ENCODE results near the gene HAGHL. TPM values are rescaled to one million over a fixed set of nuclear protein-coding genes. Genes with fewer than 3 reads are reported as not detected.
"Not testable (repeated sequence)": the region's sequence is repeated elsewhere in the genome, so short reads cannot be mapped to it uniquely, and the experiment has no call there.

Gene HAGHL
- total RNA-seq, 1 experiment from 2014 or later = 6.8 TPM

- no peak overlapping the region for H3K4me3 Mint-ChIP-seq (ENCODE audit: unreplicated experiment)
- no peak overlapping the region for H3K27ac Mint-ChIP-seq (ENCODE audit: unreplicated experiment)
- H3K27me3 ChIP-seq (replicated peaks; ENCODE audit: control insufficient read depth, insufficient read depth, low read length) = no peaks in the 10 kb centered on the region
- BruUV-seq (replicated peaks) = no TSS peak
- H3K4me1 Mint-ChIP-seq (ENCODE audit: low read depth, unreplicated experiment) = no peaks in the 10 kb centered on the region
- 0 out of 2 replicates have a peak, but pooled peaks cover 3% of the 10 kb centered on the region for H3K4me1 ChIP-seq
- DNase-seq = no peak
- no peaks in the 10 kb centered on the region for H3K36me3 Mint-ChIP-seq (ENCODE audit: insufficient read depth, unreplicated experiment)
- no peak overlapping the region for H3K4me3 ChIP-seq (ENCODE audit: low read depth, low read length)
- no peaks in the 10 kb centered on the region for H3K36me3 ChIP-seq (ENCODE audit: control insufficient read depth, insufficient read depth, low read length)
- H3K27me3 Mint-ChIP-seq (ENCODE audit: insufficient read depth, unreplicated experiment) = no peaks in the 10 kb centered on the region
- POLR2A ChIA-PET = no interaction called here
- no peaks in the 10 kb centered on the region for H3K9me3 ChIP-seq
- no peak for TF ChIP-seq CTCF (IDR thresholded peaks at IDR 0.05; ENCODE audit: insufficient read depth in 1 of 2, low read depth in 1 of 2, low read length in 1 of 2, severe bottlenecking in 1 of 2, unreplicated experiment in 1 of 2)
- CTCF ChIA-PET = no interaction called here
- intact Hi-C loops (cut with micrococcal nuclease; ENCODE audit: unreplicated experiment) = no loop called here
- no peaks in the 10 kb centered on the region for H3K9me3 Mint-ChIP-seq (ENCODE audit: unreplicated experiment)
Measured at GRCh38 chr16:772959-773358, 46.1 kb downstream of the HAGHL start.

GRCh38 chr16:774086-775001 lies 47.4 kb downstream of the HAGHL start:
- no TSS peak for BruUV-seq (replicated peaks)
- no peak overlapping the region for H3K4me3 ChIP-seq (ENCODE audit: low read depth, low read length)
- no peaks in the 10 kb centered on the region for H3K9me3 ChIP-seq
- no peak for TF ChIP-seq CTCF (IDR thresholded peaks at IDR 0.05; ENCODE audit: insufficient read depth in 1 of 2, low read depth in 1 of 2, low read length in 1 of 2, severe bottlenecking in 1 of 2, unreplicated experiment in 1 of 2)
- H3K4me1 Mint-ChIP-seq (ENCODE audit: low read depth, unreplicated experiment) = no peaks in the 10 kb centered on the region
- no peaks in the 10 kb centered on the region for H3K36me3 ChIP-seq (ENCODE audit: control insufficient read depth, insufficient read depth, low read length)
- no peaks in the 10 kb centered on the region for H3K27me3 Mint-ChIP-seq (ENCODE audit: insufficient read depth, unreplicated experiment)
- no peaks in the 10 kb centered on the region for H3K9me3 Mint-ChIP-seq (ENCODE audit: unreplicated experiment)
- H3K27me3 ChIP-seq (replicated peaks; ENCODE audit: control insufficient read depth, insufficient read depth, low read length) = no peaks in the 10 kb centered on the region
- intact Hi-C loops (cut with micrococcal nuclease; ENCODE audit: unreplicated experiment) = no loop called here
- no peaks in the 10 kb centered on the region for H3K36me3 Mint-ChIP-seq (ENCODE audit: insufficient read depth, unreplicated experiment)
- no peak overlapping the region for H3K4me3 Mint-ChIP-seq (ENCODE audit: unreplicated experiment)
- H3K4me1 ChIP-seq = 0 out of 2 replicates have a peak, but pooled peaks cover 3% of the 10 kb centered on the region
- POLR2A ChIA-PET = no interaction called here
- DNase-seq = no peak
- CTCF ChIA-PET = no interaction called here
- H3K27ac Mint-ChIP-seq (ENCODE audit: unreplicated experiment) = no peak overlapping the region

GRCh38 chr16:775236-775796 lies 48.4 kb downstream of the HAGHL start:
- Histone ChIP-seq H3K4me1 (0 out of 2 replicates have a peak, but pooled peaks cover 3% of the 10 kb centered on the region), H3K9me3 (no peaks in the 10 kb centered on the region), H3K36me3 (ENCODE audit: control insufficient read depth, insufficient read depth, low read length) (no peaks in the 10 kb centered on the region), H3K27me3 (replicated peaks; ENCODE audit: control insufficient read depth, insufficient read depth, low read length) (no peaks in the 10 kb centered on the region), H3K4me3 (ENCODE audit: low read depth, low read length) (no peak overlapping the region)
- no peaks in the 10 kb centered on the region for H3K27me3 Mint-ChIP-seq (ENCODE audit: insufficient read depth, unreplicated experiment)
- H3K4me1 Mint-ChIP-seq (ENCODE audit: low read depth, unreplicated experiment) = no peaks in the 10 kb centered on the region
- no TSS peak for BruUV-seq (replicated peaks)
- H3K4me3 Mint-ChIP-seq (ENCODE audit: unreplicated experiment) = no peak overlapping the region
- H3K9me3 Mint-ChIP-seq (ENCODE audit: unreplicated experiment) = no peaks in the 10 kb centered on the region
- H3K27ac Mint-ChIP-seq (ENCODE audit: unreplicated experiment) = no peak overlapping the region
- DNase-seq = no peak
- H3K36me3 Mint-ChIP-seq (ENCODE audit: insufficient read depth, unreplicated experiment) = no peaks in the 10 kb centered on the region
- intact Hi-C loops (cut with micrococcal nuclease; ENCODE audit: unreplicated experiment) = no loop called here
- ChIA-PET POLR2A (no interaction called here), CTCF (no interaction called here)
- no peak for TF ChIP-seq CTCF (IDR thresholded peaks at IDR 0.05; ENCODE audit: insufficient read depth in 1 of 2, low read depth in 1 of 2, low read length in 1 of 2, severe bottlenecking in 1 of 2, unreplicated experiment in 1 of 2)

- POLR2A ChIA-PET; intact Hi-C loops (cut with micrococcal nuclease; ENCODE audit: unreplicated experiment): not testable (repeated sequence)
Measured at GRCh38 chr16:776298-776697, 49.4 kb downstream of the HAGHL start.

More at GRCh38 chr16:776298-776697, 49.4 kb downstream of the HAGHL start:
- H3K4me1 Mint-ChIP-seq (ENCODE audit: low read depth, unreplicated experiment); H3K27me3 ChIP-seq (replicated peaks; ENCODE audit: control insufficient read depth, insufficient read depth, low read length); H3K36me3 ChIP-seq (ENCODE audit: control insufficient read depth, insufficient read depth, low read length); H3K4me3 ChIP-seq (ENCODE audit: low read depth, low read length); CTCF ChIA-PET; H3K27me3 Mint-ChIP-seq (ENCODE audit: insufficient read depth, unreplicated experiment); H3K9me3 ChIP-seq; H3K4me1 ChIP-seq; H3K9me3 Mint-ChIP-seq (ENCODE audit: unreplicated experiment); DNase-seq; BruUV-seq (replicated peaks); H3K36me3 Mint-ChIP-seq (ENCODE audit: insufficient read depth, unreplicated experiment); H3K27ac Mint-ChIP-seq (ENCODE audit: unreplicated experiment); H3K4me3 Mint-ChIP-seq (ENCODE audit: unreplicated experiment): not testable (repeated sequence)
